ENCODE data around the gene TIAM2.
"Not testable (repeated sequence)": the region's sequence is repeated elsewhere in the genome, so short reads cannot be mapped to it uniquely, and the experiment has no call there.

TIAM2 gene

GRCh38 chr6:155212106-155212505, 217.0 kb downstream of the TIAM2 start:
- DNase-seq, result no peak

- DNase-seq, result no peak
These were observed 217.7 kb downstream of the TIAM2 start for GRCh38 chr6:155212616-155213380.

- no peak for DNase-seq
These were observed 218.7 kb downstream of the TIAM2 start for GRCh38 chr6:155213611-155214372.

GRCh38 chr6:155215906-155216305, 220.8 kb downstream of the TIAM2 start:
- no peak for DNase-seq

GRCh38 chr6:155216312-155217046, 221.4 kb downstream of the TIAM2 start:
- no peak for DNase-seq

GRCh38 chr6:155218711-155219110, 223.6 kb downstream of the TIAM2 start:
- DNase-seq, result not testable (repeated sequence)

- no peak for DNase-seq
These were observed 224.2 kb downstream of the TIAM2 start for GRCh38 chr6:155219299-155219698.

GRCh38 chr6:155219858-155220301, 224.8 kb downstream of the TIAM2 start:
- DNase-seq, result no peak

GRCh38 chr6:155221086-155221485, 226.0 kb downstream of the TIAM2 start:
- no peak for DNase-seq

- DNase-seq, result no peak
These were observed 227.4 kb downstream of the TIAM2 start for GRCh38 chr6:155222506-155222905.

- peak; percentile 42 for DNase-seq
These were observed 228.7 kb downstream of the TIAM2 start for GRCh38 chr6:155223646-155224451.

GRCh38 chr6:155224618-155225017, 229.5 kb downstream of the TIAM2 start:
- no peak for DNase-seq

GRCh38 chr6:155227046-155227445, 231.9 kb downstream of the TIAM2 start:
- DNase-seq, result no peak

GRCh38 chr6:155228546-155229166, 233.5 kb downstream of the TIAM2 start:
- no peak for DNase-seq

GRCh38 chr6:155230975-155231374, 235.9 kb downstream of the TIAM2 start:
- DNase-seq, result not testable (repeated sequence)

GRCh38 chr6:155232848-155233247, 237.7 kb downstream of the TIAM2 start:
- DNase-seq, result no peak

GRCh38 chr6:155234167-155234566, 239.1 kb downstream of the TIAM2 start:
- no peak for DNase-seq

- no peak for DNase-seq
These were observed 239.6 kb downstream of the TIAM2 start for GRCh38 chr6:155234687-155235086.

- no peak for DNase-seq
These were observed 240.0 kb downstream of the TIAM2 start for GRCh38 chr6:155235087-155235486.

GRCh38 chr6:155237613-155238012, 242.5 kb downstream of the TIAM2 start:
- DNase-seq, result no peak

GRCh38 chr6:155240905-155241600, 245.9 kb downstream of the TIAM2 start:
- no peak for DNase-seq

Measured in stimulated activated CD4-positive, alpha-beta T cell treated with anti-CD3 and anti-CD28 coated beads, Interleukin-12 subunit alpha, Interleukin-12 subunit beta, amount 100 ng/mL, for 4 hours (primary cell).